GM18870 (cell line): ENCODE data around the gene FYB1.
A peak's percentile ranks its signal among the peaks of the same experiment; 100 is the strongest.
"Not testable (repeated sequence)": the region's sequence is repeated elsewhere in the genome, so short reads cannot be mapped to it uniquely, and the experiment has no call there.

ENCODE experiments used
- ATAC-seq: cut with Tn5 transposase; IDR thresholded peaks from one replicate; pipeline ENCODE4 v1.9.1; 2021; ENCODE audit warnings: moderate library complexity; ENCODE audit not compliant: unreplicated experiment

FYB1 gene

GRCh38 chr5:39231705-39232525, 12.6 kb upstream of the FYB1 start:
- peak; percentile 53 for ATAC-seq

- no peak for ATAC-seq
Measured at GRCh38 chr5:39228596-39228995, 9.2 kb upstream of the FYB1 start.

- ATAC-seq = no peak
Measured at GRCh38 chr5:39226558-39226957, 7.2 kb upstream of the FYB1 start.

- no peak for ATAC-seq
Measured at GRCh38 chr5:39226100-39226451, 6.7 kb upstream of the FYB1 start.

GRCh38 chr5:39225405-39226099, 6.2 kb upstream of the FYB1 start:
- ATAC-seq = no peak

GRCh38 chr5:39224196-39224761, 4.9 kb upstream of the FYB1 start:
- ATAC-seq = no peak

- ATAC-seq = no peak
Measured at GRCh38 chr5:39223565-39224156, 4.3 kb upstream of the FYB1 start.

GRCh38 chr5:39221671-39222070, 2.3 kb upstream of the FYB1 start:
- ATAC-seq = not testable (repeated sequence)

GRCh38 chr5:39220280-39221030, 1.1 kb upstream of the FYB1 start:
- no peak for ATAC-seq

- no peak for ATAC-seq
Measured at GRCh38 chr5:39218482-39219402, 621 bp downstream of the FYB1 start.

- ATAC-seq = peak; percentile 76
Measured at GRCh38 chr5:39217365-39218281, 1.7 kb downstream of the FYB1 start.

- ATAC-seq = no peak
Measured at GRCh38 chr5:39216631-39217030, 2.7 kb downstream of the FYB1 start.

GRCh38 chr5:39215857-39216256, 3.5 kb downstream of the FYB1 start:
- no peak for ATAC-seq

- no peak for ATAC-seq
Measured at GRCh38 chr5:39214912-39215709, 4.3 kb downstream of the FYB1 start.

GRCh38 chr5:39213447-39214207, 5.7 kb downstream of the FYB1 start:
- ATAC-seq = no peak

GRCh38 chr5:39211773-39212172, 7.6 kb downstream of the FYB1 start:
- no peak for ATAC-seq

- ATAC-seq = no peak
Measured at GRCh38 chr5:39209924-39210323, 9.4 kb downstream of the FYB1 start.
